B cell (primary cell): ENCODE measurements around the gene ZNF560. TPM values are rescaled to one million over a fixed set of nuclear protein-coding genes. Genes with fewer than 3 reads are reported as not detected.
"Not testable (repeated sequence)": the region's sequence is repeated elsewhere in the genome, so short reads cannot be mapped to it uniquely, and the experiment has no call there.

Experiments
- ATAC-seq: fragments of 200-7000 bp; cut with Tn5 transposase; one replicate; pipeline ENCODE4 v1.10.0; 2021; ENCODE audit warnings: low read depth, mild to moderate bottlenecking, moderate number of reproducible peaks, moderate library complexity
- CTCF ChIA-PET: fragments of 350-600 bp; sonication (Branson Sonifier 250); formaldehyde crosslinking; loops from one replicate; lab custom pipeline; 2021; ENCODE audit warnings: antibody characterized with exemption, inconsistent platforms; lab: Charles Lee
- POLR2A ChIA-PET: fragments of 350-600 bp; sonication (Branson Sonifier 250); formaldehyde crosslinking; loops from one replicate; lab custom pipeline; 2021; ENCODE audit warnings: antibody characterized with exemption; lab: Charles Lee
- DNase-seq: peaks from one replicate; pipeline ENCODE4 v3.0.0; 2013
- H2AFZ ChIP-seq: 2 replicates; pipeline ENCODE4 v1.6.1; 2012; ENCODE audit warnings: mild to moderate bottlenecking, low read depth, low read length; ENCODE audit not compliant: insufficient read depth, poor library complexity, severe bottlenecking
- H3K27ac ChIP-seq, 2 donors: 1 replicate in 1 of 2; 2 replicates in 1 of 2; pipeline ENCODE4 v1.5.1; 2012 to 2013; ENCODE audit warnings: low read length in 2 of 2, mild to moderate bottlenecking in 2 of 2, moderate library complexity in 1 of 2
- H3K27me3 ChIP-seq, 4 experiments: fragments of 200-600 bp in 1 of 4; sonication (generic) in 1 of 4; replicated peaks in 1 of 4; 1 replicate in 2 of 4; 2 replicates in 2 of 4; pipeline versions ENCODE4 v1.6.1 to v1.7.0; 2013 to 2016; ENCODE audit warnings: low read length in 3 of 4, mild to moderate bottlenecking in 2 of 4, mixed read lengths in 1 of 4, moderate library complexity in 1 of 4; ENCODE audit not compliant: insufficient read depth in 4 of 4, control insufficient read depth in 3 of 4; ENCODE audit errors: control extremely low read depth in 1 of 4
- H3K36me3 ChIP-seq, 2 experiments: replicated peaks in 1 of 2; 1 replicate in 1 of 2; 2 replicates in 1 of 2; pipeline versions ENCODE4 v1.6.1 to v1.7.1; 2013; ENCODE audit warnings: low read length in 1 of 2; ENCODE audit not compliant: insufficient read depth in 2 of 2, control insufficient read depth in 1 of 2; ENCODE audit errors: control extremely low read depth in 1 of 2, extremely low read depth in 1 of 2
- H3K4me1 ChIP-seq, 2 donors: fragments of 200-600 bp in 1 of 2; sonication (generic) in 1 of 2; 1 replicate in 1 of 2; 2 replicates in 1 of 2; pipeline versions ENCODE4 v1.5.1 to v1.6.1; 2013 to 2017; ENCODE audit warnings: low read length in 2 of 2; ENCODE audit not compliant: control insufficient read depth in 2 of 2, insufficient read depth in 2 of 2
- H3K4me2 ChIP-seq: replicated peaks from 2 replicates; pipeline ENCODE3; 2012; ENCODE audit warnings: mild to moderate bottlenecking, low read depth, low read length; ENCODE audit not compliant: poor library complexity, severe bottlenecking
- H3K4me3 ChIP-seq, 5 experiments: fragments of 200-600 bp in 1 of 5; sonication (generic) in 1 of 5; 1 replicate in 3 of 5; 2 replicates in 2 of 5; pipeline versions ENCODE4 v1.5.1 to v1.7.0; 2011 to 2016; ENCODE audit warnings: low read length in 4 of 5, mild to moderate bottlenecking in 4 of 5, low read depth in 2 of 5, control low read depth in 1 of 5, moderate library complexity in 1 of 5; ENCODE audit not compliant: insufficient read depth in 1 of 5; ENCODE audit errors: control extremely low read depth in 1 of 5, extremely low read depth in 1 of 5
- H3K79me2 ChIP-seq: fragments of 200-600 bp; sonication (generic); one replicate; pipeline ENCODE4 v1.6.0; 2016; ENCODE audit warnings: low read length; ENCODE audit not compliant: control insufficient read depth, insufficient read depth
- H3K9ac ChIP-seq: fragments of 200-600 bp; sonication (generic); 2 replicates; pipeline ENCODE4 v1.6.1; 2017; ENCODE audit warnings: mild to moderate bottlenecking, low read length, moderate library complexity
- H3K9me3 ChIP-seq, 3 donors: one replicate each; pipeline versions ENCODE4 v1.6.1 to v1.7.1; 2013; ENCODE audit warnings: low read length in 2 of 3; ENCODE audit not compliant: control insufficient read depth in 2 of 3, insufficient read depth in 1 of 3; ENCODE audit errors: control extremely low read depth in 1 of 3
- H4K20me1 ChIP-seq: 2 replicates; pipeline ENCODE4 v1.6.0; 2012; ENCODE audit warnings: mild to moderate bottlenecking, low read length; ENCODE audit not compliant: insufficient read depth, control insufficient read depth, poor library complexity, severe bottlenecking
- H3K27ac Mint-ChIP-seq: one replicate; pipeline ENCODE4 v1.8.0; 2021; ENCODE audit warnings: mixed read lengths
- H3K27me3 Mint-ChIP-seq: one replicate; pipeline ENCODE4 v1.8.0; 2021; ENCODE audit warnings: mixed read lengths
- H3K4me1 Mint-ChIP-seq: one replicate; pipeline ENCODE4 v1.8.0; 2021; ENCODE audit warnings: mixed read lengths
- H3K4me3 Mint-ChIP-seq: one replicate; pipeline ENCODE4 v1.8.0; 2021; ENCODE audit warnings: mixed read lengths
- H3K9me3 Mint-ChIP-seq: one replicate; pipeline ENCODE4 v1.8.0; 2022; ENCODE audit warnings: mixed read lengths; ENCODE audit not compliant: insufficient read depth
- WGBS: methylation state at CpG from one replicate; pipeline ENCODE4 v1.1.5; 2013; ENCODE audit warnings: missing lambda C conversion rate; ENCODE audit not compliant: insufficient coverage; 5-methylcytosine and 5-hydroxymethylcytosine counted together
- intact Hi-C: fragments of 100-400 bp; cut with micrococcal nuclease; formaldehyde crosslinking; loops from one replicate; pipeline ENCODE4 v1.10.0; 2022
- polyA plus RNA-seq: library from polyadenylated mRNA; depleted of rRNA; stranded (reverse); fragments of >200 nt; gene quantifications from 2 replicates; pipeline ENCODE4 v1.2.3, GENCODE V29; 2012
- total RNA-seq, 2 donors: library from RNA; stranded (reverse); fragments of 120-200 nt in 1 of 2; gene quantifications; 1 replicate in 1 of 2; 2 replicates in 1 of 2; pipeline versions ENCODE4 v1.2.3 to v1.2.4, GENCODE V29; 2013 to 2022

ZNF560 gene
- total and polyA plus RNA-seq, 2 donors (not counting 1 experiment from before 2014, with no cell fraction given): not detected

- H3K4me3 Mint-ChIP-seq: peak overlapping the region; percentile 100
- H3K4me3 ChIP-seq, ATAC-seq, H4K20me1 ChIP-seq, H2AFZ ChIP-seq, H3K4me2 ChIP-seq, CTCF ChIA-PET, H3K27ac ChIP-seq, H3K9me3 Mint-ChIP-seq, H3K27me3 Mint-ChIP-seq, H3K27me3 ChIP-seq, DNase-seq, POLR2A ChIA-PET, H3K9ac ChIP-seq: not testable (repeated sequence)
- peaks cover 4 to 11% of the 10 kb centered on the region in 2 experiments for H3K36me3 ChIP-seq
- H3K79me2 ChIP-seq: peaks cover 16% of the 10 kb centered on the region
- peaks cover 25% of the 10 kb centered on the region for H3K4me1 Mint-ChIP-seq
- peaks cover 0 to 15% (median 0%) of the 10 kb centered on the region in 3 donors for H3K9me3 ChIP-seq
- H3K27ac Mint-ChIP-seq: peak overlapping the region; percentile 79
- peaks cover 7 to 11% of the 10 kb centered on the region in 2 donors for H3K4me1 ChIP-seq
- intact Hi-C loops: loop anchor here (2.0 to 5.0 kb wide), 2 partner anchors 105 to 218 kb away; partner anchors contain the start of genes ZNF266 and ZNF559
- WGBS: 70% methylated on average over 1 of the region's 1 CpG
These were observed 41.5 kb upstream of the ZNF560 start for GRCh38 chr19:9539921-9540320.

- H3K4me3 ChIP-seq: peak overlapping the region in 2 of 5 experiments; percentile 63 to 97
- peaks cover 4 to 17% of the 10 kb centered on the region in 2 experiments for H3K36me3 ChIP-seq
- POLR2A ChIA-PET, H4K20me1 ChIP-seq, DNase-seq, CTCF ChIA-PET, H3K27me3 ChIP-seq, H3K27me3 Mint-ChIP-seq, ATAC-seq, H3K9me3 Mint-ChIP-seq: not testable (repeated sequence)
- H2AFZ ChIP-seq: peak overlapping the region; percentile 89
- peak overlapping the region; percentile 74 for H3K4me2 ChIP-seq
- peak overlapping the region; percentile 100 for H3K4me3 Mint-ChIP-seq
- H3K9ac ChIP-seq: peak overlapping the region; percentile 99
- H3K27ac Mint-ChIP-seq: peak overlapping the region; percentile 99
- peaks cover 16% of the 10 kb centered on the region for H3K79me2 ChIP-seq
- peak overlapping the region; percentile 80 to 88 for H3K27ac ChIP-seq
- peaks cover 25% of the 10 kb centered on the region for H3K4me1 Mint-ChIP-seq
- 82% methylated on average over 6 of the region's 6 CpGs for WGBS
- intact Hi-C loops: loop anchor here (2.0 to 5.0 kb wide), 2 partner anchors 104 to 217 kb away; partner anchors contain the start of genes ZNF266 and ZNF559
- peaks cover 0 to 15% (median 0%) of the 10 kb centered on the region in 3 donors for H3K9me3 ChIP-seq
- H3K4me1 ChIP-seq: peaks cover 7 to 11% of the 10 kb centered on the region in 2 donors
These were observed 40.8 kb upstream of the ZNF560 start for GRCh38 chr19:9539201-9539600.
